ENCODE measurements around the gene NBPF14.
A peak's percentile ranks its signal among the peaks of the same experiment; 100 is the strongest.
"Not testable (repeated sequence)": the region's sequence is repeated elsewhere in the genome, so short reads cannot be mapped to it uniquely, and the experiment has no call there.

NBPF14 gene, protein sequence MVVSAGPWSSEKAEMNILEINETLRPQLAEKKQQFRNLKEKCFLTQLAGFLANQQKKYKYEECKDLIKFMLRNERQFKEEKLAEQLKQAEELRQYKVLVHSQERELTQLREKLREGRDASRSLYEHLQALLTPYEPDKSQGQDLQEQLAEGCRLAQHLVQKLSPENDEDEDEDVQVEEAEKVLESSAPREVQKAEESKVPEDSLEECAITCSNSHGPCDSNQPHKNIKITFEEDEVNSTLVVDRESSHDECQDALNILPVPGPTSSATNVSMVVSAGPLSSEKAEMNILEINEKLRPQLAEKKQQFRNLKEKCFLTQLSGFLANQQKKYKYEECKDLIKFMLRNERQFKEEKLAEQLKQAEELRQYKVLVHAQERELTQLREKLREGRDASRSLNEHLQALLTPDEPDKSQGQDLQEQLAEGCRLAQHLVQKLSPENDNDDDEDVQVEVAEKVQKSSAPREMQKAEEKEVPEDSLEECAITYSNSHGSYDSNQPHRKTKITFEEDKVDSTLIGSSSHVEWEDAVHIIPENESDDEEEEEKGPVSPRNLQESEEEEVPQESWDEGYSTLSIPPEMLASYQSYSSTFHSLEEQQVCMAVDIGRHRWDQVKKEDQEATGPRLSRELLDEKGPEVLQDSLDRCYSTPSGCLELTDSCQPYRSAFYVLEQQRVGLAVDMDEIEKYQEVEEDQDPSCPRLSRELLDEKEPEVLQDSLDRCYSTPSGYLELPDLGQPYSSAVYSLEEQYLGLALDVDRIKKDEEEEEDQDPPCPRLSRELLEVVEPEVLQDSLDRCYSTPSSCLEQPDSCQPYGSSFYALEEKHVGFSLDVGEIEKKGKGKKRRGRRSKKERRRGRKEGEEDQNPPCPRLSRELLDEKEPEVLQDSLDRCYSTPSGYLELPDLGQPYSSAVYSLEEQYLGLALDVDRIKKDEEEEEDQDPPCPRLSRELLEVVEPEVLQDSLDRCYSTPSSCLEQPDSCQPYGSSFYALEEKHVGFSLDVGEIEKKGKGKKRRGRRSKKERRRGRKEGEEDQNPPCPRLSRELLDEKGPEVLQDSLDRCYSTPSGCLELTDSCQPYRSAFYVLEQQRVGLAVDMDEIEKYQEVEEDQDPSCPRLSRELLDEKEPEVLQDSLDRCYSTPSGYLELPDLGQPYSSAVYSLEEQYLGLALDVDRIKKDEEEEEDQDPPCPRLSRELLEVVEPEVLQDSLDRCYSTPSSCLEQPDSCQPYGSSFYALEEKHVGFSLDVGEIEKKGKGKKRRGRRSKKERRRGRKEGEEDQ (N-terminal part only)

DNA sequence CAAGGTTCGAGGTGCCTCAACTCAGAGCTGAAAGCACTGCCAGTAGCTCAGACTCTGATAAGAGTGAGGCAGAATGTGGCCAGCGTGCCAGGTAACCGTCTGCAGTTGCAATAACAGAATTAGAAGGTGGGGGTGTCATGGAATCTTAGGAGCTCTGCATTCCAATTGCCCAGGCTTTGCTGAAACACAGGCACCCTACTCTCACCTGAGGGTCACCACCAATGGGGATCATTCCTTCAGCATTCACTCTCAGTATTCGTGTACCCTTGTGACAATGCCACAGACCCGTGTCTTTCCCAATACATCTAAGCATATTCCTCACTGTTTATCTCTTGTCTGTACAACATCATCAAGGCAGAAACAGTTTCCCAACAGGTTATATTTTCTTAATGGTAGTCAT lies at the start of gene NBPF14:
Gene NBPF14, minus strand, starts transcription at position 101 of the 400 bp plus-strand sequence. CDS start 294 bp downstream, outside the sequence.
- DNase-seq = not testable (repeated sequence)

GRCh38 chr1:148625451-148625850 lies 29.6 kb upstream of the NBPF14 start:
- DNase-seq = not testable (repeated sequence)

GRCh38 chr1:148618216-148618615 lies 22.4 kb upstream of the NBPF14 start:
- DNase-seq = not testable (repeated sequence)

DNA sequence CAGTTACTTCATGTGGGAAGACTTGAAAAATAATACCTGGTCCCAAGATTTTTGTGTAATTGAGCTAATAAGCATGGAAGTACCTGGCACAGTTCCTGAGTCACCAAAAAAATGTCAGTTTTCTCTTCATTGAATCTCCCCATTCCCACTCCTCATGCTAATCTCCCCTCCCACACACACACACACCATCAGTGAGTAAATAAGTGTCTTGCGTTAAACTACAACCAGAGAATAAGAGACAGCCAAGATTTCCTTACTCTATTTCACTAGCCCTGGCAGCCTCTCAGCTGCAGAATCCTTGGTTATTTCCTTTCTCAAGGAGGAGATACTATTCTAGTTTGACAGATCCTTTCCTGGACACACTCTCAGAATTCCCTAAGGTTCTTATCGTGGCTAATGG lies 9.5 kb upstream of the NBPF14 start:
- not testable (repeated sequence) for DNase-seq

DNA sequence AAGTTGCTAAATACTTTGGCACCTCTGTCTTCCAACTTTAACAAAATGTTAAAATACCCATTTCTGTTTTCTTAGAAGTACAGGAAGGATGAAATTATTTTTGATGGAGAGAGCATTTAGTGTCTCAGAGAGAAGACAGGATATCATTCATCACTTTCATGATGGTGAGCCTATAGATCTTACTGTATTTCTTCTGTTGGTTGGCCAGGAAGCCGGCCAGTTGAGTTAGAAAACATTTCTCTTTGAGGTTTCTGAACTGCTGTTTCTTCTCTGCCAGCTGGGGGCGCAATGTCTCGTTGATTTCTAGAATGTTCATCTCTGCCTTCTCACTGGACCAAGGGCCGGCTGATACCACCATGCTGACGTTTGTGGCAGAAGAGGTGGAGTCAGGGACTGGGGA lies 451 bp downstream of the NBPF14 start:
- not testable (repeated sequence) for DNase-seq

DNA sequence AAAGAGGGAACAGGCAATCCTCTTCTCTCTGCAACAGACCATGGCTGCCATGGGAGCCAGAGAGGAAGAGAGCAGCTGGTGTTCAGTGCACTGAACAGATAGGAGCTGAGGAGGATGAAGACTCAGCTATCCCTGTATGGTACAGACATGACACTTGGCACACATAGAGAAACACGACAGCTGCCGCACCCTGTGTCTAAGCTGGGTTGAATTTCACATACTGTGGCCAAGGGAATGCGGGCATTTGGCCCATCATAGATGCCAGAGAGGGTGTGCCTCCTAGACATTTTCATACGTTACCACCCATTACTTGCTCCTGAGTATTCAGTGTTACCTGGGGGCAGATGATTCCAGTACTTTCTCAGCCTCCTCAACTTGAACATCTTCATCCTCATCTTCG lies 4.7 kb downstream of the NBPF14 start:
- DNase-seq = not testable (repeated sequence)

GRCh38 chr1:148532158-148532557 lies 63.7 kb downstream of the NBPF14 start:
- DNase-seq = not testable (repeated sequence)

DNA sequence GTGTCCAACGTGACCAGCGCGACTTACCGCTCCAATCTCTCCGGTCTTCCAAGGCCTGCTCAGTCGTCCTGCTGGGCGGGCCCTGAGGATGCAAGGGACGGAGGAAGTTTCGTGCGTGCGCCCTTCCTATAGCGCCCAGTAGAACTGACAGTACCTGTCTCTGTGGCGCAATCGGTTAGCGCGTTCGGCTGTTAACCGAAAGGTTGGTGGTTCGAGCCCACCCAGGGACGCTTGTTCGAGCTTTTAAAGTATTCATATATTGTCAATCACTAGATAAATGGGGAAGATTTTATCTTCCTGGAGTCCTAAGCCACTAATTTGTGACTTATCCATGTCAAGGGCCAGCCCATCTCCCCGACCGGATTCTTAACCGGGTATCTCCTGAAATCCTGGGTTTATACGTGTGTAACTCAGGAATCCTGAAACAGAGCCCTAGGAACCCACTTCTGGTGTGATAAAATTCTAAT lies 66.7 kb downstream of the NBPF14 start:
- DNase-seq = not testable (repeated sequence)

DNA sequence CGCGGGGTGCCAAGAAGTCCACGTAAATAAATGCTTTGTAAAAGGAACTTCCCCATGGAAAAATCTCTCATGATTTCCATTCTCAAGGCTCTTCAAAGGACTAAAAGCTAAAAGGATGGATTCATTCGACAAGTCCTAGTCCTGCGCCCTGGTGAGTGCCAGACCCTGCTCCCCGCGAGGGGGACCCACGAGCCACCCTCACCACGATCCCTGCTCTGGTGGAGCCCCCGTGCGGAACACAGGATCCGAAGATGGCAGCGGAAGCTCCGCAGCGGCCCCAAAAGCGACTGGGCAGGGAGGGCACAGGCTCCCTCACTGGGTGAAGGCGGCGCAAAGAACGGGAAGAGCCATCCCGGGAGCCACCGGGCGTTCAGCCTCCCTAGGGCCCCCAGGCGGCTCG lies 67.2 kb downstream of the NBPF14 start:
- DNase-seq = not testable (repeated sequence)

GRCh38 chr1:148526587-148526986 lies 69.2 kb downstream of the NBPF14 start:
- DNase-seq = not testable (repeated sequence)

DNA sequence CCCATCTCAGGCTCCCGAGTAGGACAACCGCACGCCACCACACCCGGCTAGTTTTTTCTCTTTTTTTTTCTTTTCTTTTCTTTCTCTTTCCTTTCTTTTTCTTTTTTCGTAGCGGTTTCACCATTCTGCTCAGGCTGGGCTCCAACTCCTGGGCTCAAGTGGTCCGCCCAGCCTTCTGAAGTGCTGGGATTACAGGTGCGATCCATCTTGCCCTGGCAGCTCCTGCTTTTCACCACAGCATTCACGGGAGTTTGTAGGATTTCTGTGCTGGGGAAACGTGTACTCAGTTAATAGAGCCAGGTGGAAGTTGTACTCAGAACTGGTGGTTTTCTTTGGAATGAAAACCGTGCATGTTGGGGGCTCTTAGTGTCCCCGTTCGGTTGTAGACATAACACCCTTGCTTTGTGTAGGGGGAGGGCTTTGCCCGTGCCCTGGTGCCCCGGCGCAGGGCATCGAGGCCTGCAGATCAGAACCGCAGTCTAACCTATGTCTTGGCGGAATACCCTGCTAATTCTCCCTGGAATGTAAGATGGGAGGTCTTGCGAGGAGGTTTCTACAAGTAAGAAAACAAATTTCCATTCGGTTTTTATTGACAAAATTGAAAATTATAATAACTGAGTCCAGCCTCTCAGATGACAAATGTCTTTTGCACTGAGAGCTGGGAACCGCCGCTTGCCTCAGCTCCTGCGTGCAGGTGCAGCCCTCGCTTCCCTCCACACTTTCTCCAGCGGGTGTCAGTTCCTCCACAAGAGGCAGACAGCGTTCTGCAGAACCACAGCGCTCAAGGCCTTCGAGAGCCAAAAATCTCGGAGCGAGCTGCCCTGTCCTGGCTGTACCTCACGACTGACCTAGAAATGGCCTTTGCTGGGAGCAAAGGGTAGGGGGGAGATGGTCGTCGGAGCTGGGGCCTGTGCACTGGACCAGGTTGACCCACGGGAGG lies 72.3 kb downstream of the NBPF14 start:
- DNase-seq = not testable (repeated sequence)

DNA sequence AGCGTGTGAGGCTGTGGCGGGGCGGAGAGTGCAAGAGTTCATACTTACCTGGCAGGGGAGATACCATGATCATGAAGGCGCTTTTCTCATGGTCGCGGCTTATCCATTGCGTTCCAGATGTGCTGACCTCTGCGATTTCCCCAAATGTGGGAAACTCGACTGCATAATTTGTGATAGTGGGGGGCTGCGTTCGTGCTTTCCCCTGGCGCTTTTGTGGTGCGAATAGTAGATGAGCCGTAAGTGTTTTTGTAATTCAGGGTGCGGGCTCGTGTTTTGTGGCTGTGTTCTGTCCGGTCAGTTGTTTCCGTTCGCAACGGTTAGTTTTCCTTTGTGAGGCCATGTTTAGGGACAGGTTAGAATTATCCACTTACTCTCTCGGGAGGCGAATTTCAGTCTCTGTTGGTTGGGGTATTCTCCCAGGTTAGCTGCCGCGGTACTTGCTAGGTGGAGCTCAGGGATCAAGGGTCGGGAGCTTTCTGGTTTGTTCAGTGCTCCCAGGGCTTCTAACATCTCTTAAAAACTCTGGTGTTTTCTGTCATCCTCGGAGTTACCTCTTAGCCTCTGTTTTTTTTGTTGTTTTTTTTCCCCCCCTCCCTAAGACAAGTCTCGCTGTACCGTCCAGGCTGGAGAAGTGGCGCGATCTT lies 73.1 kb downstream of the NBPF14 start:
- DNase-seq = peak; percentile 68 to 71

DNA sequence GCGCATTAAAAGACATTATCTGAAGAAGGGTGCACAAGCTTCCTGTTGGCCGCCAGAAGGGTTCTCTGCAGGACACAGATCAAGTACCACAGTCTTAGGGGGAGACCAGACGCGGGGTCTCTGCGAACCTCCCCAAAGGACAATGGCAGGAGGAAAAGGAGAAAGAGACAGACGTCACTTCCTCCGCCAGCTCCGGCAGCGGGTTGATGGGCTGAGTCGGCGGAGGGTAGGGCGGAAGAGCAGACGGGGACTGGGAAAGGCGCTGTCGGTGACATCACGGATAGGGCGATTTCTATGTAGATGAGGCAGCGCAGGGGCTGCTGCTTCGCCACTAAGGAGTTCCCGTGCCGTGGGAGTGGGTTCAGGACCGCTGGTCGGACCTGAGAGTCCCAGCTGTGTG lies 73.7 kb downstream of the NBPF14 start:
- peak; percentile 42 to 50 for DNase-seq

GRCh38 chr1:148514310-148514709 lies 81.5 kb downstream of the NBPF14 start:
- DNase-seq = not testable (repeated sequence)

GRCh38 chr1:148512571-148513184 lies 83.1 kb downstream of the NBPF14 start:
- DNase-seq = not testable (repeated sequence)

DNA sequence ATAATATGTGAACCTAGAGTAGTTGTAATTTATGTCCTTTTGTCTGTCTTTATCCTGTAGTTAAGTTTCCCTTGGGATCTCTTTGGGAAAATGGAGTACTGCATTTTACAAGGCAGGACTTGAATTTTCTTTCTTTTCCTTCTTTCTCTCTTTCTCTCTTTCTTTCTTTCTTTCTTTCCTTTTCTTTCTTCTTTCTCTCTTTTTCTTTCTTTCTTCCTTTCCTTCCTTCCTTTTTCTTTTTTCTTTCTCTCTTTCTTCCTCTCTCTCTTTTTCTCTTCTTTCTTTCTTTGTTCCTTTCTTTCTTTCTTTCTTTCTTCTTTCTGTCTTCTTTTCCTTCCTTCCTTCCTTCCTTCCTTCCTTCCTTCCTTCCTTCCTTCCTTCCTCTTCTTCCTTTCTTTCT lies 101.9 kb downstream of the NBPF14 start:
- DNase-seq = not testable (repeated sequence)

DNA sequence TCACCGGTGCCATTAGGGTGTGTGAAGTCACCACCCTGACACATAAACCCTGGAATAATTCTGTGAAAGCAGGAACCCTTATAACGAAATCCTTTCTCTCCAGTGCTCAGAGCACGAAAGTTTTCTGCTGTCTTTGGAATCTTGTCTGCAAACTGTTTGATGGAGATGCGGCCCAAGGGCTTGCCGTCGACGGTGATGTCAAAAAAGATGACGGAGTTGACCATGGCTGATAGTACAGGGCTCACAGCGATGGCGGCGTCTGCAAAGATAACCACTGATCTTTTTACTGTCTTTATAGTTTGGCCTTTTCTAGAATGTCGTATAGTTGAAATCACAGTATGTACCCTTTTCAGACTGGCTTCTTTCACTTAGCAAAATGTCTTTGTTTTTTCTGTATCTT lies 112.8 kb downstream of the NBPF14 start, which contains the start of gene PPIAL4G:
Gene PPIAL4G, minus strand, starts transcription at position 274 of the 400 bp plus-strand sequence. Its CDS starts 50 bp downstream, at position 224.
- DNase-seq = not testable (repeated sequence)

Measured in hippocampal formation (tissue), 2 donors.